ENCODE data around the gene ADCY10. TPM values are rescaled to one million over a fixed set of nuclear protein-coding genes. Genes with fewer than 3 reads are reported as not detected.
"Not testable (repeated sequence)": the region's sequence is repeated elsewhere in the genome, so short reads cannot be mapped to it uniquely, and the experiment has no call there.

Gene ADCY10
- total and polyA plus RNA-seq, 9 donors = 0.03 to 0.21 (median 0.09) TPM

DNA sequence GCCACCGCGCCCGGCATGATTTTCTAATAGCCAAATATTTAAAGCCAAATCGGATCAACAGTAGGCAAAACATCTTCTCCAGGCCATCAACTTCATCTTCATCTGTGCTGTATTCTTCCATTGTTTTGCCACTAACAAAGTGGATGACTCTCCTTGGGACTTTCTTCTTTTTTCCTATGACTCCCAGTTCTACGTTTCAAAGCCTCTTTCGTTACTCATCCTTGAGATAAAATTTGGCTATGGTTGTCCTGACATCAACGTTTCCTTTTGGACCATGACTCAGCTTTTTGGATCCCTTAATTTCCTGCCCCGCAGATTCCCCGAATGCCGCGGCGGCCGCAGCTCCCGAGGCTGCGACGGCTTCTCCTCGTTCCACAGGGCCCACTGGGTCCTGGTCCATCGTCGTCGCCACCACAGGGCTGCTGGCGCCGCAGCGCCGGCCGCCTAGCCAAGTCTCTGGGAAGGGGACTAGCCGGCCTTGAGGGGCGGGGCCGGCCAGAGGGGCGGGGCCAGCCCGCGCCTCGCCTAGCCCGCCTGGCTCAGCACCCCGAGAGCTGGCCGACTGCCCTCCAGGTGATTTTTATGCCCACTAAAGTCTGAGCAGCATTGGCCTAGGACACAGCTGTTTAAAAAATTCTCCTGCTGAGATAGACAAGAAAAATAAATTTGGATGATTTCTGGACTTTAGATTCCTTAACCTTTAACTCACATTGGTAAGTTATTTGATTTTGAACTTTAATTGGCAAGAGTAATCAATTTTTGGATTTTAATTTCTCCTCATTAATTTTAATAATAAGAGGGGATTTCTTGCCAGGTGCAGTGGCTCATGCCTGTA lies 93.9 kb downstream of the ADCY10 start:
- DNase-seq = peak; percentile 83

DNA sequence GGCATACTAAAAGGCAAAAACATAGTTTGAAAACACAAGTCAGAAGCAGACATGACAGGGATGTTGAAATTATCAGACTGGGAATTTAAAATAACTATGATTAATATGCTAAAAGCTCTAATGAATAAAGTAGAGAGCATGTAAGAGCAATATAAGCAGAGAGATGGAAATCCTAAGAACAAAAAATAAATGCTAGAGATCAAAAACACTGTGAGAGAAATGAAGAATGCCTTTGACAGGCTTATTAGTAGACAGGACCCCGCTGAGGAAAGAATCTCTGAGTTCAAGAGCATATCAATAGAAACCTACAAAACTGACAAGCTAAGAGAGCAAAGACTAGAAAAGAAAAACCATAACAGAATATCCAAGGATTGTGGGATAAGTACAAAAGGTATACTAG lies 98.3 kb downstream of the ADCY10 start:
- no CpG with 5 or more reads among the region's 1 CpG for WGBS (ENCODE audit: insufficient coverage)
- no peak for DNase-seq
- Histone ChIP-seq H3K27me3 (ENCODE audit: control insufficient read depth, insufficient read depth, low read length) (no peaks in the 10 kb centered on the region), H3K27ac (ENCODE audit: low read length) (no peak overlapping the region), H3K9me3 (replicated peaks; ENCODE audit: control insufficient read depth, low read depth, low read length) (no peaks in the 10 kb centered on the region), H3K4me1 (ENCODE audit: control insufficient read depth, insufficient read depth, low read length) (no peaks in the 10 kb centered on the region), H3K36me3 (ENCODE audit: control insufficient read depth, insufficient read depth, low read length) (no peaks in the 10 kb centered on the region), H3K4me3 (ENCODE audit: low read length) (no peak overlapping the region)

More for the DNA sequence above, 93.9 kb downstream of the ADCY10 start:
- no peaks in the 10 kb centered on the region for H3K4me1 ChIP-seq (ENCODE audit: control insufficient read depth, insufficient read depth, low read length)
- no peak overlapping the region for H3K27ac ChIP-seq (ENCODE audit: low read length)
- 3% methylated on average over 26 of the region's 35 CpGs for WGBS (ENCODE audit: insufficient coverage)
- peak overlapping the region; percentile 39 for H3K4me3 ChIP-seq (ENCODE audit: low read length)
- H3K36me3 ChIP-seq (ENCODE audit: control insufficient read depth, insufficient read depth, low read length) = no peaks in the 10 kb centered on the region
- no peaks in the 10 kb centered on the region for H3K27me3 ChIP-seq (ENCODE audit: control insufficient read depth, insufficient read depth, low read length)
- H3K9me3 ChIP-seq (replicated peaks; ENCODE audit: control insufficient read depth, low read depth, low read length) = no peaks in the 10 kb centered on the region

DNA sequence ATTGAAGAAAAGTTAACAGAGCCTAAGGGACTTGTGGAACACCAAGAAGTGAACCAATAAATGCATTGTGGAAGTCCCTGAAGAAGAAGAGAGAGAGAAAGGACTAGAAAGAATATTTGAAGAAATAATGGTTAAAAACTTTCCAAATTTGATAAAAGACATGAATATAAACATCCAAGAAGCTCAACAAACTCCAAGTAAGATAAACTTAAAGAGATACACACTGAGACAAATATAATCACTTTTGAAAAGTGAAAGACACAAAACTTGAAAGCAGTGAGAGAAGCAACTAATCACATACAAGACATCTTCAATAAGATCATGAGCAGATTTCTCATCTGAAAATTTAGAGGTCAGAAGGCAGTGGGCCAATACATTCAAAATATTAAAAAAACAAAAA lies 101.0 kb downstream of the ADCY10 start:
- Histone ChIP-seq H3K36me3 (ENCODE audit: control insufficient read depth, insufficient read depth, low read length) (no peaks in the 10 kb centered on the region), H3K27me3 (ENCODE audit: control insufficient read depth, insufficient read depth, low read length) (no peaks in the 10 kb centered on the region), H3K27ac (ENCODE audit: low read length) (no peak overlapping the region), H3K4me3 (ENCODE audit: low read length) (no peak overlapping the region), H3K4me1 (ENCODE audit: control insufficient read depth, insufficient read depth, low read length) (no peaks in the 10 kb centered on the region), H3K9me3 (replicated peaks; ENCODE audit: control insufficient read depth, low read depth, low read length) (no peaks in the 10 kb centered on the region)
- DNase-seq = no peak

DNA sequence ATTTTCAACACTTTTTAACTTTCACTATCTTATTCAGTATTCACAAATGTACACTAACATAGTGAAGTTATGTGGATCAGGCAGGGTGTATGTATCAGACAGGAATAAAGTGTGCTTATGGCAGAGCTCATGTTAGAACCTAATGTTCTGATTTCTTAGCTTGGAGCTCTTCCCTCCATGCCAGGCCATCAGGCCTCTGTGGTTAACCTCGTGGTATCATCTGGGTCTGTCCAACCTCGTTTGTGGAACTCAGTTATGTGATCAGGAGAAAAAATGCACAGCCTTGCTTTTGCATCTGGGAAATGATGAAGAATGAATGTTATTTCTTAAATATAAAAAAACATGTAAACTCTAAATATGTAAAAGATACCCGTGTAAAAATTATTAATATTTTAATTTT lies 105.2 kb downstream of the ADCY10 start:
- no peak overlapping the region for H3K27ac ChIP-seq (ENCODE audit: low read length)
- WGBS (ENCODE audit: insufficient coverage) = no CpG with 5 or more reads among the region's 3 CpGs
- no peaks in the 10 kb centered on the region for H3K36me3 ChIP-seq (ENCODE audit: control insufficient read depth, insufficient read depth, low read length)
- no peak for DNase-seq
- H3K9me3 ChIP-seq (replicated peaks; ENCODE audit: control insufficient read depth, low read depth, low read length) = no peaks in the 10 kb centered on the region
- H3K4me1 ChIP-seq (ENCODE audit: control insufficient read depth, insufficient read depth, low read length) = peaks cover 2% of the 10 kb centered on the region
- H3K4me3 ChIP-seq (ENCODE audit: low read length) = no peak overlapping the region
- H3K27me3 ChIP-seq (ENCODE audit: control insufficient read depth, insufficient read depth, low read length) = no peaks in the 10 kb centered on the region

DNA sequence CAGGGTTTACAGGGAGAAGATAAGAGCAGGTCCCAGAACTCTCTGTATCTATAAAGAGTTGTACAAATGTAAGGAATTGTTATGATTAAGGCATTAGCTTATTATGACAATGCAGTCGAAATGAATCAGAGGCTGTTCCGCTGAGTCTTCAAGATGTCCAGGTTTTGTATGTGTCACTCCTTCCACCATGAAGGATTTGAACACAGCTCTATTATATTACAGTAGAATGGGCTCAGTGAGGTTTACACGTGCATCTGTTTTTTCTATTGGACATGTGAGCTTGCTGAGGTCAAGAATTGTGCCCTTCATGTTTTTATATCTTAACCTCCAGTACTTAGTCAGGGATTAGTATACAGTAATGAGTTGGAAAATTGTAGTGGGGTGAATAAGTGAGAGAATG lies 105.8 kb downstream of the ADCY10 start:
- H3K4me1 ChIP-seq (ENCODE audit: control insufficient read depth, insufficient read depth, low read length) = peaks cover 2% of the 10 kb centered on the region
- H3K27me3 ChIP-seq (ENCODE audit: control insufficient read depth, insufficient read depth, low read length) = no peaks in the 10 kb centered on the region
- H3K4me3 ChIP-seq (ENCODE audit: low read length) = no peak overlapping the region
- no CpG with 5 or more reads among the region's 3 CpGs for WGBS (ENCODE audit: insufficient coverage)
- DNase-seq = no peak
- H3K9me3 ChIP-seq (replicated peaks; ENCODE audit: control insufficient read depth, low read depth, low read length) = no peaks in the 10 kb centered on the region
- H3K36me3 ChIP-seq (ENCODE audit: control insufficient read depth, insufficient read depth, low read length) = no peaks in the 10 kb centered on the region
- no peak overlapping the region for H3K27ac ChIP-seq (ENCODE audit: low read length)

DNA sequence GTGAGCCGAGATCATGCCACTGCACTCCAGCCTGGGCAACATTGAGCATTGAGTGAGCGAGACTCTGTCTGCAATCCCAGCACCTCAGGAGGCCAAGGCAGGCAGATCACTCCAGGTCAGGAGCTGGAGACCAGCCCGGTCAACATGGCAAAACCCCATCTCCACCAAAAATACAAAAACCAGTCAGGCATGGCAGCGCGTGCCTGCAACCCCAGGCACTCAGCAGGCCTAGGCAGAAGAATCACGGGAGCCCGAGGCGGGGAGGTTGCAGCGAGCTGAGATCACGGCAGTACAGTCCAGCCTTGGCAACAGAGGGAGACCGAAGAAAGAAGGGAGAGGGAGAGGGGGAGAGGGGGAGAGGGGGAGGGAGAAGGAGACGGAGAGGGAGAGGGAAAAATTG lies 107.3 kb downstream of the ADCY10 start:
- not testable (repeated sequence) for H3K27me3 ChIP-seq (ENCODE audit: control insufficient read depth, insufficient read depth, low read length); H3K27ac ChIP-seq (ENCODE audit: low read length); H3K4me1 ChIP-seq (ENCODE audit: control insufficient read depth, insufficient read depth, low read length); DNase-seq; H3K9me3 ChIP-seq (replicated peaks; ENCODE audit: control insufficient read depth, low read depth, low read length); H3K4me3 ChIP-seq (ENCODE audit: low read length); H3K36me3 ChIP-seq (ENCODE audit: control insufficient read depth, insufficient read depth, low read length)
- WGBS (ENCODE audit: insufficient coverage) = 89% methylated on average over 10 of the region's 12 CpGs

DNA sequence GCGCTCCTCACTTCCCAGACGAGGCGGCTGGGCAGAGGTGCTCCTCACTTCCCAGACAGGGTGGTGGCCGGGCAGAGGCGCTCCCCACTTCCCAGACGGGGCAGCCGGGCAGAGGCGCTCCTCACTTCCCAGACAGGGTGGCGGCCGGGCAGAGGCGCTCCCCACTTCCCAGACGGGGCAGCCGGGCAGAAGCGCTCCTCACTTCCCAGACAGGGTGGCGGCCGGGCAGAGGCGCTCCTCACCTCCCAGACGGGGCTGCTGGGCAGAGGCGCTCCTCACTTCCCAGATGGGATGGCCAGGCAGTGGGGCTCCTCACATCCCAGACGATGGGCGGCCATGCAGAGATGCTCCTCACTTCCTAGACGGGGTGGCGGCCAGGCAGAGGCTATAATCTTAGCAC lies 107.7 kb downstream of the ADCY10 start:
- not testable (repeated sequence) for H3K36me3 ChIP-seq (ENCODE audit: control insufficient read depth, insufficient read depth, low read length); H3K9me3 ChIP-seq (replicated peaks; ENCODE audit: control insufficient read depth, low read depth, low read length); H3K27me3 ChIP-seq (ENCODE audit: control insufficient read depth, insufficient read depth, low read length); H3K27ac ChIP-seq (ENCODE audit: low read length); H3K4me3 ChIP-seq (ENCODE audit: low read length); H3K4me1 ChIP-seq (ENCODE audit: control insufficient read depth, insufficient read depth, low read length); DNase-seq
- 91% methylated on average over 23 of the region's 23 CpGs for WGBS (ENCODE audit: insufficient coverage)

DNA sequence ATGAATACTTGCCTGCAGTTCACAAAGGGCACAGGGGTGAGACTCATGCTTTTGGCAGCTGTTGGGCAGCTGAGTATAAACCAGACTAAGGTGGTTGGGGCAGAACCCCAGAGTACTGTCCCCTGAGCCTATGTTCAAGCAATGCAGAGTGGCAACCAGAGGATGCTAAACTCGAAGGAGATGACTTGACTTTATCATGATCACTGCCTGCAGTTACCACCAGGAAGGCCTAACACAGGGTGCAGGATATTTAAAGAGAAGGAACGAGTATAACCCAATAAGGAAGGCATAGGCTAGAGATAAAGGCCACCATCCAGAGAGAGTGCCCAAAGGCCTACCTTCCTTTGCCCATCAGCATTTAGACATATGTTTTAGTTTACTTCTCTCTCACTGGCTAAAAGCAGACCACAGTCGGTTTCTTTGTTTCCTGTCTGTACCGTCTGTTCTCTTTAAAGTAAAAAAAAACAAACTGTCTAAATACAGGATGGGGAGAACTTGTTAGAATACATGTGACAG lies 108.8 kb downstream of the ADCY10 start:
- H3K4me3 ChIP-seq (ENCODE audit: low read length) = no peak overlapping the region
- H3K9me3 ChIP-seq (replicated peaks; ENCODE audit: control insufficient read depth, low read depth, low read length) = no peaks in the 10 kb centered on the region
- no peaks in the 10 kb centered on the region for H3K27me3 ChIP-seq (ENCODE audit: control insufficient read depth, insufficient read depth, low read length)
- no peak for DNase-seq
- no peak overlapping the region for H3K27ac ChIP-seq (ENCODE audit: low read length)
- 33% methylated on average over 1 of the region's 4 CpGs for WGBS (ENCODE audit: insufficient coverage)
- H3K4me1 ChIP-seq (ENCODE audit: control insufficient read depth, insufficient read depth, low read length) = peaks cover 2% of the 10 kb centered on the region
- H3K36me3 ChIP-seq (ENCODE audit: control insufficient read depth, insufficient read depth, low read length) = no peaks in the 10 kb centered on the region

DNA sequence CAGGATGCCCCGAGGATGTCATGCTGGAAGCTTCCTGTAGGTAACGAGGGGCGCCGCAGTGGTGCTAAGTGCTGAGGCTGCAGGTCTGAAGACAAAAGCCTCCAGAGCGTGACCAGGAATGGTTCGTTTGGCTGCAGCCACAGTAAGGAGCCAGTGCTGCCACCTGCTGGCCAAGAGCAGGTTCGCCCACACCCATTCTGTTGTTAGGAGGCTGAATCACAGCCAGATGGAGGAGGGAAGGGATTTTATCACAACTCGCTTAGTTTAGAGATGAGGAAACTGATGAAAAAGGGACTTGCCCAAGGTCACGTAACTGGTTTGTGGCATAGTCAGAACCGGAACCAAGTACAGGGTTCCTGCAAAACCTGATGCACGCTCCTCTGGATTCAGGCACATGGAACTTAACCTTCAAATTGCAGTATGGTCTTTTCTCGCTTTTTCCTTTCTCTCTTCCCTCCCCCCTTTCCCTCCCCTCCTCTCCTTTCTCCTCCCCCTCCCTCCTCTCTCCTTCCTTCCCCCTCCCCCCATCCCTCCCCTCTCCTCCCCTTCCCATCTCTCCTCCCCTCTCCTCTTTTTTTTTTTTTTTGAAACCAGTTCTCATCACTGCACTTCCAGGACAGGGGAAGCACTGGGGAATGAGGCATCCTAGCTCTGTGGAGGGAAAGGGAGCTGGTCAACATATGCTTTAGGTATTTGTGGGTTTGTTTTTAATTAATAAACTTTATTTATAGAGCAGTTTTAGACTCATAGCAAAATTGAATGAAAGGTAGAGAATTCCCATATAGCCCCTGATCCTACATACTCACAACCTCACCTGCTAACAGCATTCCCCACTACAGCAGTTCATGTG lies 110.4 kb downstream of the ADCY10 start:
- WGBS (ENCODE audit: insufficient coverage) = 16% methylated on average over 12 of the region's 12 CpGs
- peak; percentile 92 for DNase-seq
- H3K4me3 ChIP-seq (ENCODE audit: low read length) = no peak overlapping the region
- H3K27ac ChIP-seq (ENCODE audit: low read length) = no peak overlapping the region
- H3K27me3 ChIP-seq (ENCODE audit: control insufficient read depth, insufficient read depth, low read length) = no peaks in the 10 kb centered on the region
- H3K9me3 ChIP-seq (replicated peaks; ENCODE audit: control insufficient read depth, low read depth, low read length) = no peaks in the 10 kb centered on the region
- no peaks in the 10 kb centered on the region for H3K36me3 ChIP-seq (ENCODE audit: control insufficient read depth, insufficient read depth, low read length)
- H3K4me1 ChIP-seq (ENCODE audit: control insufficient read depth, insufficient read depth, low read length) = peaks cover 2% of the 10 kb centered on the region

DNA sequence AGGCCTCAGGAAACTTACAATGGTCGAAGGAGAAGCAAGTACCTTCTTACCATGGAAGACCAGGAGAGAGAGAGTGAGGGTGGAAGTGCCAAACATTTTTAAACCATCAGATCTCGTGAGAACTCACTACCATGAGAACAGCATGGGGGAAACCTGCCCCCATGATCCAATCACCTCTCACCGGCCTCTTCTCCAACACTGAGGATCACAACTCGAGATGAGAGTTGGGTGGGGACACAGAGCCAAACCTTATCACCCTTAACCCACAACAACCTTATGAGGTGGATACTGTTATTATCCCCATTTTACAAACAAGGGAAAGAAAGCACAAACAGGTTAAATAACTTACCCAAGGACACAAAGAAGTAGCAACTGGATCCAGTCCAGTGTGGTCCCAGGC lies 111.7 kb downstream of the ADCY10 start:
- no peak overlapping the region for H3K4me3 ChIP-seq (ENCODE audit: low read length)
- H3K9me3 ChIP-seq (replicated peaks; ENCODE audit: control insufficient read depth, low read depth, low read length) = no peaks in the 10 kb centered on the region
- H3K4me1 ChIP-seq (ENCODE audit: control insufficient read depth, insufficient read depth, low read length) = peaks cover 2% of the 10 kb centered on the region
- no peak overlapping the region for H3K27ac ChIP-seq (ENCODE audit: low read length)
- 80% methylated on average over 1 of the region's 4 CpGs for WGBS (ENCODE audit: insufficient coverage)
- no peaks in the 10 kb centered on the region for H3K36me3 ChIP-seq (ENCODE audit: control insufficient read depth, insufficient read depth, low read length)
- no peaks in the 10 kb centered on the region for H3K27me3 ChIP-seq (ENCODE audit: control insufficient read depth, insufficient read depth, low read length)
- DNase-seq = no peak

Data from muscle of leg (tissue), 11 donors.